Measurements from ENCODE around the gene DYRK4. TPM values are rescaled to one million over a fixed set of nuclear protein-coding genes. Genes with fewer than 3 reads are reported as not detected.

The DYRK4 gene
- polyA plus RNA-seq, 6 donors from 2014 or later: 32.1 to 49.4 (median 43.1) TPM

Other genes with a start within 250 kb of the DYRK4 start
- gene TIGAR, start 241.0 kb upstream of the DYRK4 start, polyA plus RNA-seq (ENCODE audit: low read depth in 6 of 6): 1 to 10 TPM; 3.3 to 9.4 (median 5.6) TPM
- not detected for gene FGF23, start 182.5 kb upstream of the DYRK4 start, polyA plus RNA-seq (ENCODE audit: low read depth in 6 of 6)
- gene FGF6, start 116.4 kb upstream of the DYRK4 start, polyA plus RNA-seq (ENCODE audit: low read depth in 6 of 6): not detected
- gene RAD51AP1, start 23.3 kb upstream of the DYRK4 start, polyA plus RNA-seq (ENCODE audit: low read depth in 6 of 6): 10 to 100 TPM in 4 of 6 donors, 1 to 10 TPM in 2; 7.9 to 33.7 (median 11.3) TPM
- 1 to 10 TPM in 5 of 6 donors, not detected in 1; 2.0 to 5.4 (median 3.0) TPM for gene AKAP3, start 86.8 kb downstream of the DYRK4 start, polyA plus RNA-seq (ENCODE audit: low read depth in 6 of 6)
- gene NDUFA9, start 86.9 kb downstream of the DYRK4 start, polyA plus RNA-seq (ENCODE audit: low read depth in 6 of 6): 100 to 1,000 TPM; 137 to 196 (median 162) TPM
- gene GALNT8, start 158.2 kb downstream of the DYRK4 start, polyA plus RNA-seq (ENCODE audit: low read depth in 6 of 6): 1 to 10 TPM in 5 of 6 donors, not detected in 1; 1.1 to 1.7 (median 1.2) TPM